Endothelial cell of hepatic sinusoid (primary cell): ENCODE results near the gene EEIG2.

Experiments used
- in situ Hi-C: cut with HindIII; loops from 2 replicates; pipeline ENCODE4 v1.10.0; 2017; ENCODE audit warnings: low sequenced_read_pairs

Gene EEIG2

GRCh38 chr1:108574008-108574407 is 14.1 kb downstream of the EEIG2 start:
- in situ Hi-C loops, result loop anchor here (5.0 kb wide), 1 partner anchor 73 kb away; no protein-coding TSS in a partner anchor

- in situ Hi-C loops, result no loop called here
Measured at GRCh38 chr1:108575375-108575774, 15.5 kb downstream of the EEIG2 start.

GRCh38 chr1:108583757-108584427 is 24.0 kb downstream of the EEIG2 start:
- in situ Hi-C loops, result no loop called here

- in situ Hi-C loops, result no loop called here
Measured at GRCh38 chr1:108584428-108584856, 24.5 kb downstream of the EEIG2 start.

GRCh38 chr1:108585313-108585712 is 25.4 kb downstream of the EEIG2 start:
- in situ Hi-C loops, result no loop called here

GRCh38 chr1:108590441-108590840 is 30.5 kb downstream of the EEIG2 start:
- in situ Hi-C loops, result no loop called here

- in situ Hi-C loops, result no loop called here
Measured at GRCh38 chr1:108590957-108591356, 31.1 kb downstream of the EEIG2 start.

- in situ Hi-C loops, result no loop called here
Measured at GRCh38 chr1:108591466-108591865, 31.6 kb downstream of the EEIG2 start.

- in situ Hi-C loops, result no loop called here
Measured at GRCh38 chr1:108592030-108592759, 32.3 kb downstream of the EEIG2 start.

GRCh38 chr1:108593448-108593847 is 33.5 kb downstream of the EEIG2 start:
- in situ Hi-C loops, result no loop called here

- in situ Hi-C loops, result no loop called here
Measured at GRCh38 chr1:108595507-108595906, 35.6 kb downstream of the EEIG2 start.

GRCh38 chr1:108597041-108597440 is 37.1 kb downstream of the EEIG2 start:
- in situ Hi-C loops, result no loop called here

- in situ Hi-C loops, result no loop called here
Measured at GRCh38 chr1:108598340-108598739, 38.4 kb downstream of the EEIG2 start.

GRCh38 chr1:108600504-108600903 is 40.6 kb downstream of the EEIG2 start:
- in situ Hi-C loops, result no loop called here

GRCh38 chr1:108601708-108602410 is 42.0 kb downstream of the EEIG2 start:
- in situ Hi-C loops, result no loop called here

- in situ Hi-C loops, result no loop called here
Measured at GRCh38 chr1:108605633-108606032, 45.7 kb downstream of the EEIG2 start.

GRCh38 chr1:108606478-108606877 is 46.6 kb downstream of the EEIG2 start:
- in situ Hi-C loops, result no loop called here

- in situ Hi-C loops, result loop anchor here (5.0 kb wide), 2 partner anchors 38 to 52 kb away; no protein-coding TSS in a partner anchor
Measured at GRCh38 chr1:108609483-108610049, 49.7 kb downstream of the EEIG2 start.
